Activated CD4-positive, alpha-beta T cell treated with anti-CD3 and anti-CD28 coated beads, Interleukin-2, amount 10 ng/mL, durations not matched to agents 7 days and 5 days (primary cell): Measurements from ENCODE around the gene SMAD7. TPM values are rescaled to one million over a fixed set of nuclear protein-coding genes. Genes with fewer than 3 reads are reported as not detected.

ENCODE experiments used
- CTCF ChIA-PET: fragments of 350-600 bp; sonication (Branson Sonifier 250); formaldehyde crosslinking; loops from one replicate; lab custom pipeline; 2021; ENCODE audit warnings: antibody characterized with exemption; lab: Charles Lee
- POLR2A ChIA-PET: fragments of 350-600 bp; sonication (Branson Sonifier 250); formaldehyde crosslinking; loops from one replicate; lab custom pipeline; 2021; ENCODE audit warnings: antibody characterized with exemption; lab: Charles Lee
- DNase-seq: peaks from one replicate; pipeline ENCODE4 v3.0.0-alpha.2; 2020
- H3K27ac Mint-ChIP-seq: one replicate; pipeline ENCODE4 v1.8.0; 2021; ENCODE audit warnings: mild to moderate bottlenecking, moderate library complexity, mixed read lengths
- H3K27me3 Mint-ChIP-seq: one replicate; pipeline ENCODE4 v1.8.0; 2021; ENCODE audit warnings: mixed read lengths
- H3K36me3 Mint-ChIP-seq: one replicate; pipeline ENCODE4 v1.8.0; 2021; ENCODE audit warnings: low read depth, mixed read lengths
- H3K4me1 Mint-ChIP-seq: one replicate; pipeline ENCODE4 v1.8.0; 2021; ENCODE audit warnings: mixed read lengths
- H3K4me3 Mint-ChIP-seq: one replicate; pipeline ENCODE4 v1.8.0; 2021; ENCODE audit warnings: mild to moderate bottlenecking, moderate library complexity, mixed read lengths
- H3K9me3 Mint-ChIP-seq: one replicate; pipeline ENCODE4 v1.8.0; 2021; ENCODE audit warnings: mixed read lengths
- total RNA-seq, 2 experiments: library from RNA; stranded (reverse); gene quantifications; one replicate each; pipeline ENCODE4 v1.2.3, GENCODE V29; 2021

SMAD7 gene
- 10 to 100 TPM; 19.5 to 21.7 TPM for total RNA-seq

- ChIA-PET POLR2A (interaction anchor here (0.7 kb wide), 2 partner anchors 11 to 24 kb away, joined by 3 read pairs; no protein-coding TSS in a partner anchor), CTCF (interaction anchor here (1.0 kb wide), 1 partner anchor 13 kb away, joined by 5 read pairs; no protein-coding TSS in a partner anchor)
- no peak for DNase-seq
- Mint-ChIP-seq H3K9me3 (no peaks in the 10 kb centered on the region), H3K27me3 (no peaks in the 10 kb centered on the region), H3K4me1 (peaks cover 47% of the 10 kb centered on the region), H3K4me3 (peak within 1 kb of the TSS; percentile 94), H3K27ac (peak within 1 kb of the TSS; percentile 86), H3K36me3 (peaks cover 39% of the 10 kb centered on the region)
Observed at GRCh38 chr18:48950536-48951447, at the start of gene SMAD7. SMAD7 (minus strand) TSS chr18:48950965; CDS start chr18:48950424, 541 bp downstream.

DNA sequence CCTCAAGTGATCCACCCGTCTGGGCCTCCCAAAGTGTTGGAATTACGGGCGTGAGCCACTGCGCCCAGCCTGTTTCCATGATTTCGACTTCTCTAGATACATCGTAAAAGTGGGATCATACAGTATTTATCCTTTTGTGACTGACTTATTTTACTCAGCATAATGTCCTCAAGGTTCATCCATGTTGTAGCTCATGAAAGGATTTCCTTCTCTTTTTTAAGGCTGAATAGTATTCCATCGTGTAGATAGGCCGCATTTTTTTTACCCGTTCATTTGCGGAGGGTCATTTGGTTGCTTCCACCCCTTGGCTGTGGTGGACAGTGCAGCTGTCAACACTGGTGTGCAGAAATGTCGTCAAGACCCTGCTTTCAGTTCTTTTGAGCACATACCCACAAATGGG lies 48.8 kb upstream of the SMAD7 start:
- H3K27me3 Mint-ChIP-seq: peaks cover 8% of the 10 kb centered on the region
- H3K4me3 Mint-ChIP-seq: no peak overlapping the region
- no peak overlapping the region for H3K27ac Mint-ChIP-seq
- H3K4me1 Mint-ChIP-seq: peaks cover 19% of the 10 kb centered on the region
- ChIA-PET CTCF (interaction anchor here (0.5 kb wide), 1 partner anchor 70 kb away, joined by 3 read pairs; no protein-coding TSS in a partner anchor), POLR2A (interaction anchor here (0.6 kb wide), 1 partner anchor 17 kb away, joined by 3 read pairs; no protein-coding TSS in a partner anchor)
- no peaks in the 10 kb centered on the region for H3K9me3 Mint-ChIP-seq
- no peaks in the 10 kb centered on the region for H3K36me3 Mint-ChIP-seq
- no peak for DNase-seq

GRCh38 chr18:48997985-48998831 lies 47.4 kb upstream of the SMAD7 start:
- POLR2A ChIA-PET: no interaction called here
- no peaks in the 10 kb centered on the region for H3K36me3 Mint-ChIP-seq
- H3K9me3 Mint-ChIP-seq: no peaks in the 10 kb centered on the region
- H3K4me1 Mint-ChIP-seq: peaks cover 19% of the 10 kb centered on the region
- no peak overlapping the region for H3K4me3 Mint-ChIP-seq
- H3K27ac Mint-ChIP-seq: peak overlapping the region; percentile 87
- peaks cover 6% of the 10 kb centered on the region for H3K27me3 Mint-ChIP-seq
- DNase-seq: no peak
- CTCF ChIA-PET: no interaction called here

DNA sequence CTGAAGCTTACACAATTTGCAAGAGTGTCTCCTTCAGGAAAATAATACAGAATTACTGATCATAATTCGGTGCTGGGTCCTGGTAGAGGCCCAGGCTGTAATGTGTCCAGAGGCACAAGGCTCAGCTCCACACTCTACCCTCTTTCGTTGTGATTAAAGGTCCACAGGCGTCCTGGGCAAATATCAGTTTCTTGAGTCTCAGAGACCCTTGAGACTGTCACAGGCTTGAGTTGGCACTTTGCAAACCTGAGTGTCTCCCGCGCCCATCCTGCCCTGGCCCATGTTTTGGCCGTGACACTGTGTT lies 46.9 kb upstream of the SMAD7 start:
- no peak for DNase-seq
- ChIA-PET CTCF (interaction anchor here (1.0 kb wide), 1 partner anchor 9 kb away, joined by 3 read pairs; no protein-coding TSS in a partner anchor), POLR2A (interaction anchor here (0.7 kb wide), 1 partner anchor 150 kb away, joined by 3 read pairs; no protein-coding TSS in a partner anchor)
- Mint-ChIP-seq H3K4me3 (no peak overlapping the region), H3K27me3 (peaks cover 8% of the 10 kb centered on the region), H3K4me1 (peaks cover 19% of the 10 kb centered on the region), H3K9me3 (no peaks in the 10 kb centered on the region), H3K36me3 (no peaks in the 10 kb centered on the region), H3K27ac (peak overlapping the region; percentile 87)

DNA sequence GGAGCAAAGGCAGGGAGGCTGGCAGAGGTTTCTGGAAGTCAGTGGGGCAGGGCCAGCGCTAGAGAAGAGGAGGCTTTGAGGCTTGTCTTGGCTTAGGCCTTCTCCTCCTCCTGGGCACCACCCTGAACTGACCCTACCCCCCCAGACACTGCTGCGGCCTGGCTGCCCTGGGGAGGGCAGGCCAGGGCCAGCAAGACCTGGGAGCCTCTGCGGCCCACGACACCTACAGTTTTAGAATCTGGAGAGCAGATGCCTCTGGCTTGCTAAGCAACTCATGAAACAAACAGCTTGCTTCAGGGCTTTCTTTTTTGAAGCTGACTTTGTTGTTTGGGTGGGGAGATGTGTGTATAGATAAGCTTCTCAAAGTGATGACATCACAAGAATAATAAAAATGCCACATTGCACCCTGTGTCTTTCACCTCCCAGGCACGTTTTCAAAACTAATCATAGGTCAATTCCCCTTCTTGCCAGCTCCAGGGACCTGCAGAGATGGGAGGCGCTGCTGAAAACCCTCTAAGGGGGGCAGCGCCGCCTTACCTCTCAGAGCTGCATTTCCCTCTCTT lies 46.2 kb upstream of the SMAD7 start:
- Mint-ChIP-seq H3K27ac (peak overlapping the region; percentile 87), H3K36me3 (no peaks in the 10 kb centered on the region), H3K9me3 (no peaks in the 10 kb centered on the region), H3K4me3 (no peak overlapping the region), H3K4me1 (peaks cover 19% of the 10 kb centered on the region), H3K27me3 (peaks cover 8% of the 10 kb centered on the region)
- peak; percentile 67 for DNase-seq
- ChIA-PET CTCF (interaction anchor here (1.0 kb wide), 1 partner anchor 8 kb away, joined by 3 read pairs; no protein-coding TSS in a partner anchor), POLR2A (interaction anchor here (0.7 kb wide), 1 partner anchor 150 kb away, joined by 3 read pairs; no protein-coding TSS in a partner anchor)

DNA sequence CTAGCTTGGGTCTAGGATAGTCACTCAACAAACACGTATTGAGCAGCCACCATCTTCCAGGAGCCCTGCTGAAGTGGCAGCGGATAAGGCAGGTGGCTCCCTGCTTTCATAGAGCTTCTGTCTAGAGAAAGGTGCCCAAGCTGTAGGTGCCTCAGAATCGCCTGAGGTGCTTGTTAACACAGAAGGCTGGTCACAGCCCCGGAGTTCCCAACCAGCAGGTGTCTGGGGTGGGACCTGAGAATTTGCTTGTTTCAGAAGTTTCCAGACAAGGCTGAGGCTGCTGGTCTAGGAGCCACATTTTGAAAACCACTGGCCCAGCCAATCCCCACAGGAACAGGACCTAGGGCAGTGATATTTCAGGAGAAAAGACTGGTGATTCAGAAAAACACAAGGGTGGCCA lies 45.3 kb upstream of the SMAD7 start:
- Mint-ChIP-seq H3K4me1 (peaks cover 19% of the 10 kb centered on the region), H3K9me3 (no peaks in the 10 kb centered on the region), H3K36me3 (no peaks in the 10 kb centered on the region), H3K27ac (peak overlapping the region; percentile 50), H3K27me3 (peaks cover 5% of the 10 kb centered on the region), H3K4me3 (no peak overlapping the region)
- ChIA-PET CTCF (no interaction called here), POLR2A (no interaction called here)
- DNase-seq: no peak

- no peak for DNase-seq
- H3K27me3 Mint-ChIP-seq: peaks cover 5% of the 10 kb centered on the region
- ChIA-PET POLR2A (no interaction called here), CTCF (interaction anchor here (0.8 kb wide), 1 partner anchor 12 kb away, joined by 4 read pairs; no protein-coding TSS in a partner anchor)
- H3K4me3 Mint-ChIP-seq: no peak overlapping the region
- H3K9me3 Mint-ChIP-seq: no peaks in the 10 kb centered on the region
- peaks cover 24% of the 10 kb centered on the region for H3K4me1 Mint-ChIP-seq
- H3K36me3 Mint-ChIP-seq: no peaks in the 10 kb centered on the region
- peak overlapping the region; percentile 71 for H3K27ac Mint-ChIP-seq
Observed at GRCh38 chr18:48994926-48995835, 44.4 kb upstream of the SMAD7 start.

DNA sequence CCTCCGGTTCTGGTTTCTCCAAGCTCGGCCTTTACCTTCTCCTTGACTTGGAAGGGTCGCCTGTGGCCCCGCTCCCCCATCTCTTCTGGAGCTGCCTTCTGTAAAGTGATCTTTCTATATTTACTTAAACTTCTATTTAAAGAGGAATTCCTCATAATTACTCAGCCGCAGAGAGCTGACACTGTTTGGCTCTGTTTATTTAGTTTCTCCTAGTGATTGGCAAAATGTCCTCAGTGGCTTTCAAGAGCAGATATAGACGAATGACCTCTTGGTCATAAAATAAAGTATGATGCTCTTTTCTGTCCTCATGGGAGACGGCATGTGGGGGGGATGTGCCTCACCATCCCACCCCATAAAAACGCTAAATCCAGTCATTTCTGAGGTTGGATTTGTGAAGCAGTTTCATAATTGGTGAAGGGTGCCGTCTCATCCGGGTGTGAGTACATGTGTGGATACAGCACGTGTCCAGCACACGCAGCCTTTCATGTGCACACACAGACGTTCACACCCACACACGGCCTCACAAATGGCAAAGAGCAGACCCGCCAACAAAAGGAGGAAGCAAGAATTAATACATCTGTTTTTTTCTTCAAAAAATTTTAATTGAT lies 43.4 kb upstream of the SMAD7 start:
- H3K9me3 Mint-ChIP-seq: no peaks in the 10 kb centered on the region
- POLR2A ChIA-PET: no interaction called here
- DNase-seq: no peak
- H3K4me1 Mint-ChIP-seq: peaks cover 24% of the 10 kb centered on the region
- peaks cover 5% of the 10 kb centered on the region for H3K27me3 Mint-ChIP-seq
- H3K27ac Mint-ChIP-seq: no peak overlapping the region
- H3K4me3 Mint-ChIP-seq: no peak overlapping the region
- no peaks in the 10 kb centered on the region for H3K36me3 Mint-ChIP-seq
- CTCF ChIA-PET: no interaction called here

DNA sequence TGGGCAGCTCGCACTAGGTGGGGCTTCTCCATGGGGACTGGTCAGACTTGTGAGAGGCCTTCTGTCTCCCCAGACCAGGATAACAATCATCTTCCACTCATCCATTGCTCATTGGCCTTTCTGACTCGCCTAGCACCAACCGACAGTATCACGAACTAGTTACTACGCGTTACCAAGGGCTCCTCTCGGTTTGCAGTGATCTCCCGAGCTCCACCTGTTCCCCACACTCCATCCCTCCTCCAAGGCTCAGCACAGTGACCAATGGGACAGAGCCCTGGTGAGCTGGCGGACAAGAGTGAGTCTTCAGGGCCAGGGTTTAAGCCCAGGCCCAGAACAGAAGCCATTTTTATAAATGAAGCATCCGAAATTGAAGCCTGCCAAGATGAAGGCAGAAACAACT lies 42.8 kb upstream of the SMAD7 start:
- ChIA-PET POLR2A (no interaction called here), CTCF (no interaction called here)
- Mint-ChIP-seq H3K4me1 (peaks cover 24% of the 10 kb centered on the region), H3K9me3 (no peaks in the 10 kb centered on the region), H3K27ac (no peak overlapping the region), H3K4me3 (no peak overlapping the region), H3K36me3 (no peaks in the 10 kb centered on the region), H3K27me3 (peaks cover 5% of the 10 kb centered on the region)
- DNase-seq: no peak

DNA sequence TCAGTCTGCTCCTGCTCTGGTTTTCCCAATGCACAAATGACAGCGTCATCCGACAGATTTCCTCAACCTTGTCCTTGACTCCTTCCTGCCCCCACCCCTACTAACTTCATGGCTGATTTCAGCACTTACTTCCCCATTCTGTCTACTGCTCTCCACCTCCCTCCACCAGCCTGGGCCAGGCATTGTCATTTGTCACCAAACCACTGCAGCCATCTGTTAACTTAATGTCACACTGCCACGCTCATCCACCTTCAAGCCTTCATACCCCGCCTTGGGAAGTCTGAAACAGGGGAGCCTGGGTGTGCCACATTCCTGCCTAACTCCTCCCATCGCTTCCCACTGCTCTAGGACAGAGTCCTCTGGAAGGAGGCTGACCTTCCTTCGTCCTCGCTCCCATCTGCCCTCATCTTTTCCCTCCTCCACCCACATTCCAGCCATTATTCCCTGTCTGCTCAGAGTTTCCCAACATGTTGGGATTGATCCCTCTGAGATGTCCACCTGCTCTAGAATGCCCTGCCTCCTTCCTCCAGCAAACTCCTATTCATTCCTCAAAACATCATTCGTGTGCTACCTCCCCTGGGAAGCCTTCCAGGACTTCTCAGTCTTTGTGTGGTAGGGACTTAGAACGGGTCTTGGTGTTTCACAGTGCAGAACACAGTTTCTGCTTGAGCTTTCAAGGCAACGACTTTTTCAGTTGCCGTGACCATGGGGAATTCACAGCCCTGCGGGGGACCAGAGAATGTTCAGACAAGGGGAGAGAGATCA lies 42.2 kb upstream of the SMAD7 start:
- H3K36me3 Mint-ChIP-seq: no peaks in the 10 kb centered on the region
- no peaks in the 10 kb centered on the region for H3K9me3 Mint-ChIP-seq
- POLR2A ChIA-PET: no interaction called here
- CTCF ChIA-PET: no interaction called here
- H3K27ac Mint-ChIP-seq: no peak overlapping the region
- peaks cover 24% of the 10 kb centered on the region for H3K4me1 Mint-ChIP-seq
- DNase-seq: no peak
- no peak overlapping the region for H3K4me3 Mint-ChIP-seq
- H3K27me3 Mint-ChIP-seq: peaks cover 5% of the 10 kb centered on the region

DNA sequence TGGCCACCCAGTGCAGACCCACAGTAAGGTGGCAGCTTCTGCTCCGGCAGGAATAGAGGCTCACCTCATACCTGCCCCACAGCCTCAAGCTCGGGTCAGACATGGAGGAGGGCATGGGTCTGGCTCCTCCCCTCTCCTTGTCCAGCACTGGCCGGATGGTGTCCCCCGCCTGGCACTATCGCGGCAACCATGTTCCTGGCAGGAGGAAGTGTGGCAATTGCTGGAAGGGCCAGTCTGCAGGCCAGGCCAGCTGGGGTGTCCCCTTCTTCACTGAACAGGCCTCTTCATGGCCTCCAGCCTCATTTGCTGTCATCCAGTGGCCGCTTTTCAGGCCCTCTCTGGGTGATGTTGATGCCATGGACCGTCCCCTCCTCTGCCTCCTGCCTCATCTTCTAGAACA lies 41.4 kb upstream of the SMAD7 start:
- ChIA-PET CTCF (interaction anchor here (1.7 kb wide), 1 partner anchor 9 kb away, joined by 3 read pairs; no protein-coding TSS in a partner anchor), POLR2A (no interaction called here)
- H3K27ac Mint-ChIP-seq: no peak overlapping the region

More for the DNA sequence above, 41.4 kb upstream of the SMAD7 start:
- Mint-ChIP-seq H3K4me3 (no peak overlapping the region), H3K27me3 (peaks cover 5% of the 10 kb centered on the region), H3K4me1 (peaks cover 15% of the 10 kb centered on the region), H3K9me3 (no peaks in the 10 kb centered on the region), H3K36me3 (no peaks in the 10 kb centered on the region)
- DNase-seq: no peak
